GM12878 (cell line): ENCODE measurements around the gene MZT2B.
"Not testable (repeated sequence)": the region's sequence is repeated elsewhere in the genome, so short reads cannot be mapped to it uniquely, and the experiment has no call there.

Source experiments
- EGR1 ChIP-seq, 2 experiments: IDR thresholded peaks; 1 replicate in 1 of 2; 2 replicates in 1 of 2; pipeline ENCODE4 v1.6.1; 2011 to 2012; ENCODE audit warnings: low read depth in 2 of 2, low read length in 2 of 2, borderline replicate concordance in 1 of 2, mild to moderate bottlenecking in 1 of 2, moderate library complexity in 1 of 2
- EP300 ChIP-seq, 2 experiments: fragments of 150-350 bp in 1 of 2; IDR thresholded peaks; 2 replicates each; pipeline ENCODE4 v1.6.1; 2011 to 2012; ENCODE audit warnings: low read depth in 2 of 2, low read length in 2 of 2, borderline replicate concordance in 1 of 2, improper control_type of control experiment in 1 of 2, inconsistent platforms in 1 of 2; ENCODE audit not compliant: control insufficient read depth in 1 of 2
- NFYB ChIP-seq: IDR thresholded peaks from 2 replicates; pipeline ENCODE4 v1.6.1; 2011; ENCODE audit warnings: low read depth, mild to moderate bottlenecking, low read length, improper control_type of control experiment, moderate library complexity; ENCODE audit not compliant: insufficient read depth
- POLR2AphosphoS5 ChIP-seq: IDR thresholded peaks from 2 replicates; pipeline ENCODE4 v1.6.1; 2011; ENCODE audit warnings: mild to moderate bottlenecking, low read length, inconsistent platforms
- REST ChIP-seq: IDR thresholded peaks from 2 replicates; pipeline ENCODE4 v1.6.1; 2012; ENCODE audit warnings: mild to moderate bottlenecking, low read depth, low read length
- TAF1 ChIP-seq: IDR thresholded peaks from 2 replicates; pipeline ENCODE4 v1.6.1; 2011; ENCODE audit warnings: mild to moderate bottlenecking, low read depth, low read length, borderline replicate concordance

GRCh38 chr2:130145006-130145414 lies 37.1 kb upstream of the MZT2B start, which contains the start of gene CCDC74B:
- not testable (repeated sequence) for TF ChIP-seq NFYB; EP300 (IDR thresholded peaks at IDR 0.05; ENCODE audit: borderline replicate concordance in 1 of 2, control insufficient read depth in 1 of 2, low read depth in 2 of 2, low read length in 2 of 2); TAF1; REST; POLR2AphosphoS5
- TF ChIP-seq EGR1 (IDR thresholded peaks at IDR 0.05; ENCODE audit: borderline replicate concordance in 1 of 2, low read depth in 2 of 2, low read length in 2 of 2), result 0 out of 3 replicates have a peak, but pooled peaks of 1 of the 2 experiments have one; percentile 8
